ENCODE results near the gene KCNK10. TPM values are rescaled to one million over a fixed set of nuclear protein-coding genes. Genes with fewer than 3 reads are reported as not detected.

The KCNK10 gene
- total and polyA plus RNA-seq, 2 experiments from 2014 or later: not detected

- Histone ChIP-seq H3K4me1 (ENCODE audit: low read depth) (no peaks in the 10 kb centered on the region), H3K36me3 (no peaks in the 10 kb centered on the region), H3K27me3 (peaks cover 14% of the 10 kb centered on the region), H3K4me3 (no peak overlapping the region), H3K9me3 (ENCODE audit: low read depth) (no peaks in the 10 kb centered on the region), H3K27ac (no peak overlapping the region)
- no peak for TF ChIP-seq CTCF (IDR thresholded peaks at IDR 0.05; ENCODE audit: low read depth, low read length)
- DNase-seq (ENCODE audit: low read depth in 1 of 2, low spot score in 1 of 2): no peak
Observed at GRCh38 chr14:88242446-88242845, 80.6 kb downstream of the KCNK10 start.

- DNase-seq (ENCODE audit: low read depth in 1 of 2, low spot score in 1 of 2): no peak
- H3K9me3 ChIP-seq (ENCODE audit: low read depth): no peaks in the 10 kb centered on the region
- no peak overlapping the region for H3K4me3 ChIP-seq
- no peaks in the 10 kb centered on the region for H3K4me1 ChIP-seq (ENCODE audit: low read depth)
- no peak overlapping the region for H3K27ac ChIP-seq
- H3K27me3 ChIP-seq: peaks cover 11% of the 10 kb centered on the region
- H3K36me3 ChIP-seq: no peaks in the 10 kb centered on the region
- no peak for TF ChIP-seq CTCF (IDR thresholded peaks at IDR 0.05; ENCODE audit: low read depth, low read length)
Observed at GRCh38 chr14:88241810-88242209, 81.3 kb downstream of the KCNK10 start.

GRCh38 chr14:88234442-88234841 lies 88.6 kb downstream of the KCNK10 start:
- Histone ChIP-seq H3K36me3 (no peaks in the 10 kb centered on the region), H3K27ac (no peak overlapping the region), H3K4me3 (no peak overlapping the region), H3K27me3 (no peaks in the 10 kb centered on the region), H3K9me3 (ENCODE audit: low read depth) (no peaks in the 10 kb centered on the region), H3K4me1 (ENCODE audit: low read depth) (peaks cover 4% of the 10 kb centered on the region)
- no peak for TF ChIP-seq CTCF (IDR thresholded peaks at IDR 0.05; ENCODE audit: low read depth, low read length)
- no peak for DNase-seq (ENCODE audit: low read depth in 1 of 2, low spot score in 1 of 2)

GRCh38 chr14:88233915-88234314 lies 89.2 kb downstream of the KCNK10 start:
- peaks cover 4% of the 10 kb centered on the region for H3K4me1 ChIP-seq (ENCODE audit: low read depth)

GRCh38 chr14:88232771-88233170 lies 90.3 kb downstream of the KCNK10 start:
- H3K36me3 ChIP-seq: no peaks in the 10 kb centered on the region

More at GRCh38 chr14:88233915-88234314, 89.2 kb downstream of the KCNK10 start:
- Histone ChIP-seq H3K36me3 (no peaks in the 10 kb centered on the region), H3K27me3 (no peaks in the 10 kb centered on the region), H3K9me3 (ENCODE audit: low read depth) (no peaks in the 10 kb centered on the region), H3K27ac (no peak overlapping the region), H3K4me3 (no peak overlapping the region)
- DNase-seq (ENCODE audit: low read depth in 1 of 2, low spot score in 1 of 2): peak; percentile 28 to 43
- peak; percentile 37 for TF ChIP-seq CTCF (IDR thresholded peaks at IDR 0.05; ENCODE audit: low read depth, low read length)

More at GRCh38 chr14:88232771-88233170, 90.3 kb downstream of the KCNK10 start:
- Histone ChIP-seq H3K27ac (no peak overlapping the region), H3K27me3 (no peaks in the 10 kb centered on the region), H3K4me3 (no peak overlapping the region), H3K9me3 (ENCODE audit: low read depth) (no peaks in the 10 kb centered on the region), H3K4me1 (ENCODE audit: low read depth) (peaks cover 4% of the 10 kb centered on the region)
- no peak for TF ChIP-seq CTCF (IDR thresholded peaks at IDR 0.05; ENCODE audit: low read depth, low read length)
- peak in 1 of 2 donors; percentile 8 for DNase-seq (ENCODE audit: low read depth in 1 of 2, low spot score in 1 of 2)
